Mucosa of stomach (tissue), 1 donor: ENCODE results near the gene MAGI2.

Source experiments
- H3K27me3 ChIP-seq: one replicate; pipeline ENCODE4 v1.7.0; 2013; ENCODE audit warnings: mild to moderate bottlenecking, low read length; ENCODE audit not compliant: control insufficient read depth, insufficient read depth
- H3K36me3 ChIP-seq: one replicate; pipeline ENCODE4 v1.7.0; 2013; ENCODE audit warnings: low read length; ENCODE audit not compliant: control insufficient read depth, insufficient read depth
- H3K4me1 ChIP-seq: one replicate; pipeline ENCODE4 v1.7.0; 2013; ENCODE audit warnings: mild to moderate bottlenecking, low read length; ENCODE audit not compliant: control insufficient read depth, insufficient read depth
- H3K4me3 ChIP-seq: one replicate; pipeline ENCODE4 v1.7.0; 2013; ENCODE audit warnings: low read length
- H3K9ac ChIP-seq: one replicate; pipeline ENCODE4 v1.7.0; 2013; ENCODE audit warnings: mild to moderate bottlenecking, low read length, moderate library complexity
- H3K9me3 ChIP-seq: one replicate; pipeline ENCODE4 v1.7.0; 2013; ENCODE audit warnings: mild to moderate bottlenecking, low read length, moderate library complexity; ENCODE audit not compliant: control insufficient read depth
- donor health status: Pancreatic carcinoma.

MAGI2 gene

DNA sequence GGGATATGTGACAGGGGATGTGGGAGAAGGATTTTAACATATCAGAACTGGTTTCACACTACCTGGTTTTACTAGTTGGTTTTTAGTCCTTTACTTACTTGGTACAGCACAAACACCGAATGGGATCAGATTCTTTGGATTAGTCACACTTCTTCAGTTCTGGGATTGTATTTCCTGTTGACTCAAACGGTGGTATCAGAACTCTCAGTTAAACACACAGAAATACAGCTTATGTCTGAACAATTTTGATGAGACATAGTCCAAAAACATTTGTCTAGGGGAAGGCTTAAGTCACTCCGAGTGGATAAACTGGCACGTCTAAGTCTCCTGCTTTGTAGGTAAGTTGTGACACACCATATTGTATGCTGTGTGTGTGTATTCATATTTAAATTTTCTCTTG is 1174.4 kb downstream of the MAGI2 start:
- Histone ChIP-seq H3K9ac (no peak overlapping the region), H3K36me3 (no peaks in the 10 kb centered on the region), H3K4me1 (no peaks in the 10 kb centered on the region), H3K9me3 (no peaks in the 10 kb centered on the region), H3K4me3 (no peak overlapping the region), H3K27me3 (no peaks in the 10 kb centered on the region)

DNA sequence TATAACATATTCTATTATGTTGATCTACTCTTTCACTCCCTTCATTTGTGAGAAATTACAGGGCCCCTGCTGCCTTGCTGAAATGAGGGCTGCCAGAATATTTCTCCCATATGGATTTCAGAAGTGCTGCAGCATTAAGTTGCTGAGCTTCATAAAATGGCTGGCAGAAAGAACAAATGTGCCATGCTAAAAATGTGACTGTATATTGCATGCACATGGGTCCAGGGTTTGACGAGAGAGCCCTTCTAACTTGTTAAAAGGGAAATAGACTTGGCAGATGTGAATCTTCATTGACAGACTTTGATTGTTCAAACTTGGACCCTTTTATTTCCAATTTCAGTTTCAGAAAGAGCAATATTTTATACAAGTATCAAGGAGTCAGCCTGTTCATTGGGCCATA is 1186.3 kb downstream of the MAGI2 start:
- no peaks in the 10 kb centered on the region for H3K27me3 ChIP-seq
- no peak overlapping the region for H3K9ac ChIP-seq
- no peak overlapping the region for H3K4me3 ChIP-seq
- no peaks in the 10 kb centered on the region for H3K9me3 ChIP-seq
- no peaks in the 10 kb centered on the region for H3K36me3 ChIP-seq
- no peaks in the 10 kb centered on the region for H3K4me1 ChIP-seq

DNA sequence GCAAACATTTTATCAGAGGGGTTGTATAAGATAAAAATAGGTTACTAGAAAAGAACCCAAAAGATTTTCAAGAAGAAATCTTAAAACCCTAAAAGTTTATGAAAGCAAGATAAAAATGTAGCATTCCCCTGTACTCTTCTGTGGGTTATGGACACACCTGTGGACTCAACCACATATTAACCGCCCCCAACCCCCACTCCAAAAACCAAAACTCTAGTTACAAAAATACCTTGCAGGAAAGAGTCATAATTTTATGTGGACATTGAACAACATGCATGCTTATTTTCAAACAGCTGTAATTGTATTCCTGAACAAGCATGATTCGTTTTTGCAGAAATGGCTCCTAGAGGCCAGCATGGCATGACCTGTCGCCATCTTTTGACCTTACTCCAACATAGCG is 1188.0 kb downstream of the MAGI2 start:
- Histone ChIP-seq H3K9me3 (no peaks in the 10 kb centered on the region), H3K4me1 (no peaks in the 10 kb centered on the region), H3K36me3 (no peaks in the 10 kb centered on the region), H3K27me3 (no peaks in the 10 kb centered on the region), H3K9ac (no peak overlapping the region), H3K4me3 (no peak overlapping the region)

DNA sequence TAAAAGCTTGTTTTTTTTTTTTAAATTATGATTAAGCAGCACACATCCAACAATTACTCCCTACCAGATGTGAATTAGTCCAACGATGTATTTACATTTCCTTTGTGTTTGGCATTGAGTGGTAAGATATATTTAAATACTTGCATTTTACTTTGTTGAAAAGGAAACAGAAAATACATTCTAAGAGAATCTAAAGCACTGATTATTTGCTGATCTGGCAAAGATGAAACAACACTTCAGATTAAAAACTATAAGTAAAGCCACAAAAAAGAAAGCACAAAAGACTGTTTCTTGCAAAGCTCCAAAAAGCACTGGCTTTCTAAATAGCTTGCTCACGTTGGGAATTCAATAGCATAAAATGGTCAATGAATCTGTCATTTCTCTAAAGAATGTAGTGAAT is 1188.4 kb downstream of the MAGI2 start:
- Histone ChIP-seq H3K4me1 (no peaks in the 10 kb centered on the region), H3K9me3 (no peaks in the 10 kb centered on the region), H3K27me3 (no peaks in the 10 kb centered on the region), H3K4me3 (no peak overlapping the region), H3K36me3 (no peaks in the 10 kb centered on the region), H3K9ac (no peak overlapping the region)

DNA sequence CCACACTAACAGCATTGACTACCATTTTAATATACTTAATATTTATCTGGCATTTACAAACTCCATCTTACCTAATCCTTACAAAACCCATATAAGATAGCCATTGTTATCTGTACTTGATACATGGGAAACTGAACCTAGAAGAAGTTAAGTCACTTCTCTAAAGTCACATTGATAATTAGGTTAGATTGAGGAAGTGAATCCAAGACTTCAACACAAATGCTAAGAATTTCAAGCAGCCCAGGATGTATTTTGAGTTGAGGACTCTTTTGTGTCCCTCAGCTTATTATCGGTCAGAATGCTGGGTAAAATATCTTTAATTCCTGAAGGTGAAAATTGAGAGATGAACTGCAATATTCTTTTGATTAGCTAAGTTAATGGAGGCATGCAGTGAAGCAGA is 1189.4 kb downstream of the MAGI2 start:
- Histone ChIP-seq H3K27me3 (no peaks in the 10 kb centered on the region), H3K9ac (no peak overlapping the region), H3K9me3 (no peaks in the 10 kb centered on the region), H3K4me3 (no peak overlapping the region), H3K4me1 (no peaks in the 10 kb centered on the region), H3K36me3 (no peaks in the 10 kb centered on the region)

DNA sequence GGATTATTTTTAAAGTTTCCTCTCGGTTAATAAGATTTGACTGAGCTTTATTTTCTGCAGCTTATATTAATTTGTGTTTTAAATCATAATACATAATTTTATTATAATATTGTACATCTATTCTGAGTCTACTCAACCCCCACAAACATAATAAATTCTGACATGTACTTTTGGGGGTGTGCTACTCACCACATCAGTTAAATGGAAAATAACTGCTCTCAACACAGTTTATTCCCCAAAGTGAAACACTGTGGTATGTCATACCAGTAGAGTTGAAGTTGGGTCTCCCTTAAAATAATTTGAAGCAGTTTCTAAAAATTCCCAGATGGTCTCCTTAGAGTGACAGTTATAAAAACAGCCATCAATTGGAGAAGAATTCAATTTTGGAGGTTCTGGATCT is 1191.7 kb downstream of the MAGI2 start:
- Histone ChIP-seq H3K27me3 (no peaks in the 10 kb centered on the region), H3K36me3 (no peaks in the 10 kb centered on the region), H3K4me1 (no peaks in the 10 kb centered on the region), H3K4me3 (no peak overlapping the region), H3K9me3 (no peaks in the 10 kb centered on the region), H3K9ac (no peak overlapping the region)

DNA sequence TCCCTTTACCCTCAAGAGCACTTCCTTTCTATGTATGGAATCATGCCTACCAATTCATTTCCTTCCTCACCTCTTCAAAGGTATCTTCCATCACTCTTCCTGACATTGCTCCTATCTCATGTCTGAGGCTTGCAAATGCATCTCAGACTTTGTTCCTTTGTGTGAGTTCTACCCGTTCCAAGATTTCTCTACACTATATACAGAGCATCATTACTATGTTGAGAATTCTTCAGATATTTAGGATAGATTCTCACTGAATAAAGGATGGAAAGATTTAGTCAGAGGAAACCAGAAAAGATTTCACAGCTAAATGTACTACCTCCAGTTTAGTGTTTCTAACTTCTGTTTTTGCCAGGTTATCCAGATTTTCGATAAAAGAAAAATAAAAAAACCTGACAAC is 1192.2 kb downstream of the MAGI2 start:
- Histone ChIP-seq H3K4me3 (no peak overlapping the region), H3K27me3 (no peaks in the 10 kb centered on the region), H3K9me3 (no peaks in the 10 kb centered on the region), H3K9ac (no peak overlapping the region), H3K4me1 (no peaks in the 10 kb centered on the region), H3K36me3 (no peaks in the 10 kb centered on the region)

DNA sequence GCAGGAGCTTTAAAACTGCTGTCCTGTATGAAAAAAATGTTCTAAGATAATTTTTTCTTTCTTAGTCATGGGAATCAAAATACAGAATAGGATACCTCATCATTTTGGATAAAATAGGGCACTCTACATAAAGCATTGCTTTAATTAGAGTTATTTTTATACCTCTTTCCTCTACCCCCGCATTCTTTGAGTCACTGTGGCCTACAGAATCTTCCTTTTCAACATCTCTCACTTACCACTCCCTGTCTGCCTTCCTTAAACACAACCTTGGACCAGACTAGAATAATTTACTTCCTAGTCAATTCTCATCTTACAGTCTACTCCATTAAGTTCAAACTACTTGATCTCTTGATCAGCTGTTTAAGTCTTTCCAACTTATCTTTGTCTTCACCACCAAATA is 1192.6 kb downstream of the MAGI2 start:
- Histone ChIP-seq H3K9me3 (no peaks in the 10 kb centered on the region), H3K36me3 (no peaks in the 10 kb centered on the region), H3K9ac (no peak overlapping the region), H3K27me3 (no peaks in the 10 kb centered on the region), H3K4me1 (no peaks in the 10 kb centered on the region), H3K4me3 (no peak overlapping the region)

DNA sequence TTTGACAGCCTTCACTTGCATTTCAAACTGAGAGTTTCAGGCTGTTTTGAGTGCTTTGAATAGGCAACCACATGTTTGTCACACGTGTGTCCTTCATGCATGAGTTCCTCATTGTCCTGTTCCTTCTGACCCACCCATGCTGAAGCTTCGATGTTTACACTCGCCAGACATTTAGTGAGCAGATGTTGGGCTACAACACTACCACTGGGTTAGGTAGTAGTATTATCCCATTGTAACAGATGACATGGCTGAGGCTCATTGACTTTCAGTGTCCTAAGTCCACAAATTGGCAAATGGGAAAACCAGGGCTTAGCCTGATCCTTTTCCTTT is 1198.8 kb downstream of the MAGI2 start:
- Histone ChIP-seq H3K9me3 (no peaks in the 10 kb centered on the region), H3K36me3 (no peaks in the 10 kb centered on the region), H3K27me3 (no peaks in the 10 kb centered on the region), H3K9ac (no peak overlapping the region), H3K4me1 (no peaks in the 10 kb centered on the region), H3K4me3 (no peak overlapping the region)

DNA sequence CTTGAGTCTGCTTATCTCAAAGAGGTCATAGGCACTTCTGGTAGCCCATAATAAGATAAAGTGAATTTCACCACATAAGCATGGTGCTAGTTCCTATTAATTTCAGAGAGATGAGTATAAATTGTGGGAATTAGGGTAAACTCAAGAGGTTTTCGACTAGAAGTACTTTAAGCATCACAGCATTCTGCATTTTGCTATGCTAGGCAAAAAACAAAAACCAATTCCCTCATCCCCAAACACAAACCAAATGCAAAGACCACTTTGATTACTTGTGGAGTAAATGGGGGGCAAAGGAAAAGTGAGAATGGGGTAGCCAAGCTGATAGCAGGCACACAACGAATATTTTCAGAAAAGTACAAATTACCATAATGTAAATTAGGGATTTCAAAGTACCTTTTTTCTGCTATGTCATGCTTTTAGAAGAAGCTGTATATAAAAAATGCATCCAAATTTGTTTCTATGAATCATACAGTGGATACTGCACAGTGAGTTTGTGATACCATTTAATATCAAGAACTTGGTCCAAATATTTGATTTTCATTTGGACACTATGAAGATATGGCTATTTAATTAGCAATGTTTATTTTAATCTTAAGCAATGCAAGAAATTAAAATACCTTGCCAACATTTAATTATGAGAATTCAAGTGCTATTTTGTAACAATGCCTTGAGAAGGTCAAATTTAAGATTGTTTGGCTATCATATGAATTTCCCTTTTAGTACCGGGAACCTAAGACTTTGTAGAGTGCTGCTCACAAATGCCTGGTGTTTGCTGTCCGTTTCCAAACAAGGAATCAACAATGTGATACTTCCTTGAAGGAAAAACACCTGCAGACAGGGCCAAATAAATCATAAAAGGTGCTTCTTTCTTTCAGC is 1199.4 kb downstream of the MAGI2 start:
- Histone ChIP-seq H3K4me1 (no peaks in the 10 kb centered on the region), H3K36me3 (no peaks in the 10 kb centered on the region), H3K4me3 (no peak overlapping the region), H3K9me3 (no peaks in the 10 kb centered on the region), H3K9ac (no peak overlapping the region), H3K27me3 (no peaks in the 10 kb centered on the region)

DNA sequence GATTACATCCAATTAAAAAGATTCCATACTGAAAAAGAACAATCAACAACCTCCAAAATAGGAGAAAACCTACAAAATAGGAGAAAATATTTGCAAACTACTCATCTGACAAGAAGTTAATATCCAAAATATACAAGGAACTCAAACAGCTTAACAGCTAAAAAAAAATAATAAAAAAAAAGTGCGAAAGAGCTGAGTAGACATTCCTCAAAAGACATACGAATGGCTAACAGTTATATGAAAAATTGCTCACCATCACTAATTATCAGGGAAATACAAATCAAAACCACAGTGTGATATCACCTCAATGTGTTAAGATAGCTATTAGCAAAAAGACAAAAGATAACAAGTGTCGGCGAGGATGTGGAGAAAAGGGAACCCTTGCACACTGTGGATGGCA is 1204.6 kb downstream of the MAGI2 start:
- H3K9me3 ChIP-seq: no peaks in the 10 kb centered on the region
- H3K36me3 ChIP-seq: no peaks in the 10 kb centered on the region
- H3K27me3 ChIP-seq: no peaks in the 10 kb centered on the region
- H3K4me3 ChIP-seq: no peak overlapping the region
- no peak overlapping the region for H3K9ac ChIP-seq
- H3K4me1 ChIP-seq: no peaks in the 10 kb centered on the region

DNA sequence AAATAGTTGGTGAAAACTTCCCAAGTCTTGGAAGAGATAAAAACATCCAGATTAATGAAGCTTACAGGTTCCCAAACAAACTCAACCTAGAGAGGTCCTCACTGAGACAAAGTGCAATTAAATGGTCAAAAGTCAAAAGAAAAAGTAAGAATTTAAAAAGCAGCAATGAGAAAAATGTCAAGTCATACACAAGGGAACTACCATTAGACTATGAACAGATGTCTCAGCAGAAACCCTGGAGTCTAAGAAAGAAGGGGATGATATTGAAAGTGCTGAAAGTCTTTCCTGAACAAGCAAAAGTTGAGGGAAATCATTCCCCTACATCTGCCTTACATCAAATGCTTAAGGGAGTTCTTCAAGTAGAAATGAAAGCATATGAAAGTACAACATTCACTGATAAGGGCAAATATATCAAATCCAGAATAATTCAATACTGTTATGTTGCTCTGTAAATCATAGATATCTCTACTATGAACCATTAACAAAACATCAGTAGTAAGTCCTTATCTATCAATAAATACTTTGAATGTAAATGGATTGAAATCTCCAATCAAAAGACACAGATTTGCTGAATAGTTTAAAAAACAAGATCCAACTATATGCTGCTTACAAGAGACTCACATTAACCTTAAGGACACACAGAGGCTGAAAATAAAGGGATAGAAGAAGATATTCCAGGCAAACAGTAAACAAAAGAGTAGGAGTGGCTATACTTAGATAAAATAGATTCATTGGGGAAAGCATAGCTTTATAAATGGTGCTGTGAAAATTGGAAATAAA is 1205.4 kb downstream of the MAGI2 start:
- Histone ChIP-seq H3K36me3 (no peaks in the 10 kb centered on the region), H3K27me3 (no peaks in the 10 kb centered on the region), H3K9ac (no peak overlapping the region), H3K9me3 (no peaks in the 10 kb centered on the region), H3K4me3 (no peak overlapping the region), H3K4me1 (no peaks in the 10 kb centered on the region)
